Keratinocyte (primary cell): ENCODE data around the gene FSTL3.

Experiments used
- EZH2 ChIP-seq: IDR thresholded peaks from one replicate; pipeline ENCODE4 v1.6.1; 2012; ENCODE audit warnings: inconsistent platforms, mild to moderate bottlenecking, low read length, moderate library complexity
- TF ChIP-seq, protein P1 (sequence below), 3 experiments: IDR thresholded peaks in 1 of 3; conservative IDR thresholded peaks in 1 of 3; optimal IDR thresholded peaks in 1 of 3; 2 replicates in 2 of 3; 3 replicates in 1 of 3; pipeline versions ENCODE3 to v1.5.1; 2011; ENCODE audit warnings: low read length in 3 of 3, mild to moderate bottlenecking in 3 of 3, moderate library complexity in 2 of 3, control low read depth in 1 of 3, inconsistent platforms in 1 of 3; ENCODE audit not compliant: insufficient read depth in 2 of 3; ENCODE audit errors: extremely low read depth in 1 of 3

DNA sequence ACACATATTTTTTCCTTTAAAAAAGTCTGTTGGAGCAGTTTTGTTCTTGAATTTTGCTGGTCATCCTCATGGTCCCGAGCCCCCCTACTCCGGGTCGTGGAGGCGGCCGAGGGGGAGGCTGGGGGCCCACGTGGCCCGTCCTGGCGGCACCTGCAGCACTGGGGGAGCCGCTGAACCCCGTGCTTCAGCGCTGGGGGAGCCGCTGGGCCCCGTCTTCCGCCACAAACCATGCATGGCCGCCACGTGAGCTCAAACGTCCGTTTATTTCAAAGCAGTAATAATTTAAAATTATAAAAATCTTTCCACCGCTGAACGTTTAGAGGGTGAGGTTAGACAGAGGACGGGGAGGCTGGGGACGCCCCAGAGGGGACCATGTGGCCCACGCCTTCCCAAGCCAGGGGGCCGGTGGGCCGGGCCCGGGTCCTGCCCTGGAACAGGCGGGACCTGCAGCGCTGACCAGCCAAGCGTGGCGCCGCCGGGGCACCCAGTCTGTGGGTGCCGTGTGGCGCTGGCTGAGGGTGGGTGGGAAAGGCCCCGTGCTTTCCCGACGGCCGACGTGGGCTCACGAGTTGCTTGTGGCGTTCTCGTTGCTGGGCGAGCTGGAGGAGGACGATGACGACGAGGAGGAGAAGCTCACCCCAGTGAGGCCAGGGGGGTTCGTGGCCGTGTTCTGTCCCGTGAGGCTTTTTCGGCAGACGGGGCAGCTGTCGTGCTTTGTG lies 28.5 kb upstream of the FSTL3 start:
- TF ChIP-seq, protein P1, sequence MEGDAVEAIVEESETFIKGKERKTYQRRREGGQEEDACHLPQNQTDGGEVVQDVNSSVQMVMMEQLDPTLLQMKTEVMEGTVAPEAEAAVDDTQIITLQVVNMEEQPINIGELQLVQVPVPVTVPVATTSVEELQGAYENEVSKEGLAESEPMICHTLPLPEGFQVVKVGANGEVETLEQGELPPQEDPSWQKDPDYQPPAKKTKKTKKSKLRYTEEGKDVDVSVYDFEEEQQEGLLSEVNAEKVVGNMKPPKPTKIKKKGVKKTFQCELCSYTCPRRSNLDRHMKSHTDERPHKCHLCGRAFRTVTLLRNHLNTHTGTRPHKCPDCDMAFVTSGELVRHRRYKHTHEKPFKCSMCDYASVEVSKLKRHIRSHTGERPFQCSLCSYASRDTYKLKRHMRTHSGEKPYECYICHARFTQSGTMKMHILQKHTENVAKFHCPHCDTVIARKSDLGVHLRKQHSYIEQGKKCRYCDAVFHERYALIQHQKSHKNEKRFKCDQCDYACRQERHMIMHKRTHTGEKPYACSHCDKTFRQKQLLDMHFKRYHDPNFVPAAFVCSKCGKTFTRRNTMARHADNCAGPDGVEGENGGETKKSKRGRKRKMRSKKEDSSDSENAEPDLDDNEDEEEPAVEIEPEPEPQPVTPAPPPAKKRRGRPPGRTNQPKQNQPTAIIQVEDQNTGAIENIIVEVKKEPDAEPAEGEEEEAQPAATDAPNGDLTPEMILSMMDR (optimal IDR thresholded peaks at IDR 0.05 in 1 of 3, IDR thresholded peaks at IDR 0.05 in 1 of 3, conservative IDR thresholded peaks at IDR 0.05 in 1 of 3; ENCODE audit: extremely low read depth in 1 of 3, insufficient read depth in 2 of 3, low read length in 3 of 3), result no peak
- no peak for TF ChIP-seq EZH2
